ENCODE results near the gene GABARAPL1. TPM values are rescaled to one million over a fixed set of nuclear protein-coding genes. Genes with fewer than 3 reads are reported as not detected.

Gene GABARAPL1
- total RNA-seq, 2 donors from 2014 or later: 135 to 191 TPM

GRCh38 chr12:10249690-10250455, 37.2 kb downstream of the GABARAPL1 start:
- H3K9me3 ChIP-seq (ENCODE audit: control insufficient read depth, low read length): peaks cover under 1% of the 10 kb centered on the region
- H3K27ac ChIP-seq (ENCODE audit: low read depth, low read length): no peak overlapping the region
- H3K36me3 ChIP-seq (ENCODE audit: control insufficient read depth, insufficient read depth, low read length): no peaks in the 10 kb centered on the region
- no peak overlapping the region for H3K9ac ChIP-seq (ENCODE audit: extremely low read depth, low read length, poor library complexity, severe bottlenecking)
- no peaks in the 10 kb centered on the region for H3K4me1 ChIP-seq (ENCODE audit: control insufficient read depth, insufficient read depth, low read length)
- 82 to 100% methylated on average over 1 to 7 of the region's 8 CpGs for WGBS, 2 experiments (ENCODE audit: insufficient coverage in 1 of 2, insufficient read length in 1 of 2)
- no peak overlapping the region for H3K4me3 Mint-ChIP-seq
- TF ChIP-seq CTCF (conservative IDR thresholded peaks at IDR 0.05): no peak
- H3K4me3 ChIP-seq (ENCODE audit: low read length): no peak overlapping the region
- no peaks in the 10 kb centered on the region for H3K27me3 ChIP-seq (ENCODE audit: control insufficient read depth, insufficient read depth, low read length, poor library complexity, severe bottlenecking)
- DNase-seq: no peak
- peaks cover 11% of the 10 kb centered on the region for H3K9me3 Mint-ChIP-seq
- H3K27me3 Mint-ChIP-seq (ENCODE audit: insufficient read depth): no peaks in the 10 kb centered on the region
- no peak overlapping the region for H3K27ac Mint-ChIP-seq
- H3K36me3 Mint-ChIP-seq (ENCODE audit: low read depth): peaks cover 2% of the 10 kb centered on the region
- H3K4me1 Mint-ChIP-seq: no peaks in the 10 kb centered on the region

- no peak for TF ChIP-seq CTCF (conservative IDR thresholded peaks at IDR 0.05)
- Histone ChIP-seq H3K27ac (ENCODE audit: low read depth, low read length) (no peak overlapping the region), H3K9me3 (ENCODE audit: control insufficient read depth, low read length) (peaks cover 10% of the 10 kb centered on the region), H3K9ac (ENCODE audit: extremely low read depth, low read length, poor library complexity, severe bottlenecking) (no peak overlapping the region), H3K27me3 (ENCODE audit: control insufficient read depth, insufficient read depth, low read length, poor library complexity, severe bottlenecking) (no peaks in the 10 kb centered on the region), H3K4me3 (ENCODE audit: low read length) (no peak overlapping the region), H3K36me3 (ENCODE audit: control insufficient read depth, insufficient read depth, low read length) (no peaks in the 10 kb centered on the region), H3K4me1 (ENCODE audit: control insufficient read depth, insufficient read depth, low read length) (no peaks in the 10 kb centered on the region)
- Mint-ChIP-seq H3K4me1 (no peaks in the 10 kb centered on the region), H3K9me3 (peaks cover 22% of the 10 kb centered on the region), H3K27ac (no peak overlapping the region), H3K4me3 (no peak overlapping the region), H3K27me3 (ENCODE audit: insufficient read depth) (no peaks in the 10 kb centered on the region), H3K36me3 (ENCODE audit: low read depth) (peaks cover 2% of the 10 kb centered on the region)
- WGBS, 2 experiments (ENCODE audit: insufficient coverage in 1 of 2, insufficient read length in 1 of 2): 91 to 92% methylated on average over 2 to 4 of the region's 4 CpGs
- no peak for DNase-seq
These were observed 39.0 kb downstream of the GABARAPL1 start for GRCh38 chr12:10251669-10252068.

GRCh38 chr12:10252201-10252600, 39.5 kb downstream of the GABARAPL1 start:
- no peak for TF ChIP-seq CTCF (conservative IDR thresholded peaks at IDR 0.05)
- no peak overlapping the region for H3K27ac ChIP-seq (ENCODE audit: low read depth, low read length)
- no peak for DNase-seq
- no peaks in the 10 kb centered on the region for H3K4me1 Mint-ChIP-seq
- H3K4me3 ChIP-seq (ENCODE audit: low read length): no peak overlapping the region
- H3K4me3 Mint-ChIP-seq: no peak overlapping the region
- WGBS, 2 experiments (ENCODE audit: insufficient coverage in 1 of 2, insufficient read length in 1 of 2): 92 to 100% methylated on average over 2 to 3 of the region's 4 CpGs
- peaks cover 2% of the 10 kb centered on the region for H3K36me3 Mint-ChIP-seq (ENCODE audit: low read depth)
- no peaks in the 10 kb centered on the region for H3K36me3 ChIP-seq (ENCODE audit: control insufficient read depth, insufficient read depth, low read length)
- no peaks in the 10 kb centered on the region for H3K27me3 Mint-ChIP-seq (ENCODE audit: insufficient read depth)
- H3K9ac ChIP-seq (ENCODE audit: extremely low read depth, low read length, poor library complexity, severe bottlenecking): no peak overlapping the region
- no peaks in the 10 kb centered on the region for H3K4me1 ChIP-seq (ENCODE audit: control insufficient read depth, insufficient read depth, low read length)
- H3K9me3 ChIP-seq (ENCODE audit: control insufficient read depth, low read length): peaks cover 10% of the 10 kb centered on the region
- peaks cover 26% of the 10 kb centered on the region for H3K9me3 Mint-ChIP-seq
- H3K27me3 ChIP-seq (ENCODE audit: control insufficient read depth, insufficient read depth, low read length, poor library complexity, severe bottlenecking): no peaks in the 10 kb centered on the region
- H3K27ac Mint-ChIP-seq: no peak overlapping the region
